ELR (cell line): Measurements from ENCODE around the gene LRGUK.

Experiments used
- DNase-seq: peaks from one replicate; pipeline ENCODE4 v3.0.0-alpha.2; 2015; ENCODE audit warnings: low read depth

The LRGUK gene

DNA sequence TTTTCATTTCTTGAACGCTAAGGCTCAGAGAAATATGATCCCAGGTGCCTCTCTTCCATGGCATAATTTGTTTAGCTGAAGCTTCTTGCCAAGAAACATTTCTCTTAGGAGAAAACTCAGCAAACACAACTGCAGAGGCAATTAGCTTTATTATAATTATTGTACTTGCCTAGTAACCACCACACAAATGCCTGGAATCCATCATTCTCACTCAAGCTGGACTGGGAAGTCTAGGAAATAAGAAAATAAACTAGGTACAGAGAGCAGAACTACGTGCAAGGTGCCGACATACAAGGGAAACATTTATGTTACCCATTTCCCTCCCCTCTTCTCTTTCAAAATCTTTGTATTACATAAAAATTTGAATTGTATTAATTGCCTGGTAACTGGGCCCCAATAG is 174.5 kb downstream of the LRGUK start:
- DNase-seq = no peak

DNA sequence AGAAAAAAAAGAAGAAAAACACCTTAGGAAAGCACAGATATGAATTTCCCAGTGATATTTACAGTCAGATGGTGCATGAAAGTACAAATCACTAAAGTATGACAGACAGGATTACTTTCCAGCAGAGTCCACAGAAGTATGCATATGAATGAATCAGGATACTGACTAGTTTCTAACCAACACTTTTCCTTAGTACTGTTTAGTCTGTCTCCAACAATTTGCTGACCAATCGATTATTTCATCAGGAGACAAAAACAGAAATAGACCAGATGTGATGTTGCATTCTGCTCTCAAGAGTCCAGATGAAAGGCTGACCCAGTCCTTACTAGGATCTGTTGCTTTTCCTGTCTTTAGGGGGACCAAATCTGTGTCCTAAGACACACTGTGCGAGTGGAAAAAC is 175.0 kb downstream of the LRGUK start:
- DNase-seq = peak; percentile 1

DNA sequence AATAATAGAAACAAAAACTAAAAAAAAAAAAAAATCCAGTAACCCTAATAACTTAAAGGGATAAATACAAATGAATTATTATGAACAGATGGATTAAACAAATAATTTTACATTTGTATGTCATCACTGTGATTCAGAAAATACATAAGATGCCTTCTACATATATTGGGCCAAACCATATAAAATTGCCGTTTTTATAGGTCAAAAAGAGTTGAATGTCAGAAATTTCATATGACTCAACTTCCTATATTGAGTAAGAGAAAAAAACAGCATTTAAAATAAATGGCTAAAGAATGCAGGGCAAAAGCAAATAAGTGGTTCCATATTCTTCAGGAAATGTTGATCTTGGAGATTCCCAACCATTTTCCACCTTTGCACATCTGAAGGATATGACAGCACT is 180.2 kb downstream of the LRGUK start:
- DNase-seq = peak; percentile 59

DNA sequence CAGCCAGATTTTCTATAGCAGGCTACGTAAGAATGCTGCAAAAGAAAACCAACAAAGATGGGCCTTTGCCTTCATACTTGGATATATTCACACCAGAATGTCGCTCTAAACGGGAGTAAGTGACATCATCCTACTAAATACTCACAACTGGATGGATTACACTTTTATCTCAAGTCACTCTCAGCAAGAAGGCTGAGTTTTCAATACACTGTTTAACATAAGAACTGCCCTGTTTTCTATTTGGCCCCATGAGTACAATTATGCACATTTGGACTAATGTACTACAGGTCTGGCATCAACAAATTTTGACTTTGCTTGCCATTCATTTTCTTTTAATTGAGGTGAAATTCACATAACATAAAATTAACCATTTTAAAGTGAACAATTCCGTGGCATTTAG is 181.4 kb downstream of the LRGUK start:
- no peak for DNase-seq

DNA sequence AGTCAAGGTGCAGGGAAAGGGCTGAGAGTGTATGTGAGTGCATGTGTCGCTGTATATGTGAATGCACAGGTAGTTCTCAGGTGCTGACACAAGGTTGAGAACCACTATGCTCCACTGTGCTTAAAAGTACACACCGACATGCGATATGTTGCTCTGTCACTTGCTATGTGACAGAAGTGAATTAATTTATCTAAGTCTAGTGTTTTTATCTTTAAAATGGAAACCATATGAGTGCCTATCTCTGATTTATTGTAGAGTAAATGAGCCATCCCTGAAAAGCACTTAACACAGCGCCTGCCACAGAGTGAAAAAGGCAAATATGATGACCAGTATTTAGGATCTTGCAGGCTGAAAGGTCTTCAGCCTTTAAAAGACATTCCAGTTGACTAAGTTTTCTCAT is 184.7 kb downstream of the LRGUK start:
- DNase-seq = no peak

DNA sequence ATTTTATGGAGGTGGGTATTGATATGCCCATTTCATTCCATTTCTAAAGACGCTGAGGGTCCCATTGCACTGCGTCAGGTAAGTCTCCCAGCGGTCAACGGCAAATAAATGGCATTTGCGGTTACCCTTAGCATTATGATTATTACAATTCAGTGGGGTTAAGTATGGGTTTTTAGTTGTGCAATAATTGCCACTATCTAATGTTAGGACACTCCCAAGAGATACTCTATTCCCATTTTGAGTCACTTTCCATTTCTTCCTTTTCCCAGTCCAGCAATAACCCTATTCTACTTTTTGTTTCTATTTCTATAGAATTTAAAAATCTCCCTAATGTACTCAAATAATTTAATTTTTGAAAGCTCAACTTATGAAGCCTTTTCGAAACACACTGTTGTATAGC is 185.6 kb downstream of the LRGUK start:
- DNase-seq = no peak

DNA sequence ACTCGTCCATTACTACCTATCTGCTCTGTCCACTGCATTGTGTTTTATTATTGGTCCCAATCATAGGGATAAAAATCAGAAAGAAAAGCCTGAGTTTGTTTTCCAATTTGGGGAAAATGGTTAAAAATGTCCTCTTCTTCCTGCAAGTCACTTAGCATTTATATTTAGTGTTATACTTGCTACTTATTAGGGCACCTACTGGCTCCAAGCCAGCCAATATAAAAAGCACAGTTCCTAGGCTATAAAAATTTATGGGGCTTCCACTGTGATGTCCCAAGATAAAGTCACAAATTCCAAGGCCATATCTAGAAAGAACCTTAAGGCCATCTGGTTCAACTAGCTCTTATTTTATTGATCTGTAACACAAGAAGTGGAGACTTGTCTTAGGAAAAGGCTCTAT is 186.4 kb downstream of the LRGUK start:
- DNase-seq = no peak
